KMS-11 (cell line): ENCODE measurements around the gene HAUS3.

Experiments
- H2AFZ ChIP-seq: fragments of 200-600 bp; sonication (generic); 2 replicates; pipeline ENCODE4 v1.6.1; 2016; ENCODE audit warnings: antibody characterized with exemption, mixed run types, low read depth
- H3K27ac ChIP-seq: fragments of 200-600 bp; sonication (generic); 2 replicates; pipeline ENCODE4 v1.6.1; 2016; ENCODE audit warnings: mild to moderate bottlenecking, mixed run types
- H3K27me3 ChIP-seq: fragments of 200-600 bp; sonication (generic); 2 replicates; pipeline ENCODE4 v1.6.1; 2017; ENCODE audit warnings: mild to moderate bottlenecking, low read depth, mixed run types, moderate library complexity; ENCODE audit not compliant: insufficient read depth
- H3K36me3 ChIP-seq: fragments of 200-600 bp; sonication (generic); 2 replicates; pipeline ENCODE4 v1.6.1; 2017; ENCODE audit warnings: mild to moderate bottlenecking, mixed run types; ENCODE audit not compliant: insufficient read depth
- H3K4me1 ChIP-seq: fragments of 200-600 bp; sonication (generic); 2 replicates; pipeline ENCODE4 v1.6.1; 2016; ENCODE audit warnings: mild to moderate bottlenecking, low read depth, mixed run types; ENCODE audit not compliant: poor library complexity, severe bottlenecking
- H3K4me2 ChIP-seq: fragments of 200-600 bp; sonication (generic); 2 replicates; pipeline ENCODE4 v1.7.0; 2016; ENCODE audit warnings: mild to moderate bottlenecking, mixed run types
- H3K4me3 ChIP-seq: fragments of 200-600 bp; sonication (generic); IDR thresholded peaks from 2 replicates; pipeline ENCODE4 v1.6.1; 2017; ENCODE audit warnings: low read depth, low read length, mixed read lengths; ENCODE audit not compliant: insufficient read depth
- H3K79me2 ChIP-seq: fragments of 200-600 bp; sonication (generic); 2 replicates; pipeline ENCODE4 v1.6.1; 2016; ENCODE audit warnings: low read depth, mixed run types; ENCODE audit not compliant: insufficient read depth
- H3K9ac ChIP-seq: fragments of 200-600 bp; sonication (generic); 2 replicates; pipeline ENCODE4 v1.6.1; 2016; ENCODE audit warnings: mild to moderate bottlenecking, mixed run types
- H4K20me1 ChIP-seq: fragments of 200-600 bp; sonication (generic); 2 replicates; pipeline ENCODE4 v1.6.1; 2016; ENCODE audit warnings: mild to moderate bottlenecking, mixed run types; ENCODE audit not compliant: insufficient read depth
- CTCF ChIP-seq: fragments of 200-600 bp; sonication (generic); conservative IDR thresholded peaks from 2 replicates; pipeline ENCODE4 v1.6.1; 2017; ENCODE audit warnings: low read depth, mild to moderate bottlenecking, antibody characterized with exemption, low read length, moderate library complexity, mixed read lengths

HAUS3 gene

GRCh38 chr4:2271279-2272025 is 29.5 kb upstream of the HAUS3 start:
- H3K4me1 ChIP-seq: no peaks in the 10 kb centered on the region

GRCh38 chr4:2270341-2271165 is 28.6 kb upstream of the HAUS3 start:
- H3K4me1 ChIP-seq: no peaks in the 10 kb centered on the region
- TF ChIP-seq CTCF: no peak
- no peaks in the 10 kb centered on the region for H3K36me3 ChIP-seq
- H3K9ac ChIP-seq: no peak overlapping the region
- H3K27me3 ChIP-seq: no peaks in the 10 kb centered on the region
- H3K27ac ChIP-seq: no peak overlapping the region
- H3K4me3 ChIP-seq: no peak overlapping the region
- H4K20me1 ChIP-seq: no peaks in the 10 kb centered on the region
- H3K4me2 ChIP-seq: no peak overlapping the region
- H3K79me2 ChIP-seq: no peaks in the 10 kb centered on the region
- H2AFZ ChIP-seq: no peak overlapping the region

More at GRCh38 chr4:2271279-2272025, 29.5 kb upstream of the HAUS3 start:
- H3K79me2 ChIP-seq: no peaks in the 10 kb centered on the region
- no peaks in the 10 kb centered on the region for H3K27me3 ChIP-seq
- no peak overlapping the region for H3K4me3 ChIP-seq
- no peak overlapping the region for H3K4me2 ChIP-seq
- no peak overlapping the region for H3K9ac ChIP-seq
- H3K36me3 ChIP-seq: no peaks in the 10 kb centered on the region
- H3K27ac ChIP-seq: no peak overlapping the region
- no peak overlapping the region for H2AFZ ChIP-seq
- no peaks in the 10 kb centered on the region for H4K20me1 ChIP-seq
- TF ChIP-seq CTCF: no peak

GRCh38 chr4:2269618-2270163 is 27.8 kb upstream of the HAUS3 start:
- Histone ChIP-seq H4K20me1 (no peaks in the 10 kb centered on the region), H3K4me2 (no peak overlapping the region), H3K9ac (no peak overlapping the region), H3K36me3 (no peaks in the 10 kb centered on the region), H3K79me2 (no peaks in the 10 kb centered on the region), H2AFZ (no peak overlapping the region), H3K4me1 (no peaks in the 10 kb centered on the region), H3K4me3 (no peak overlapping the region), H3K27me3 (no peaks in the 10 kb centered on the region), H3K27ac (no peak overlapping the region)
- no peak for TF ChIP-seq CTCF

GRCh38 chr4:2269206-2269531 is 27.2 kb upstream of the HAUS3 start:
- Histone ChIP-seq H4K20me1 (no peaks in the 10 kb centered on the region), H3K4me2 (no peak overlapping the region), H3K79me2 (no peaks in the 10 kb centered on the region), H2AFZ (no peak overlapping the region), H3K27me3 (no peaks in the 10 kb centered on the region), H3K4me3 (no peak overlapping the region), H3K36me3 (no peaks in the 10 kb centered on the region), H3K27ac (no peak overlapping the region), H3K9ac (no peak overlapping the region), H3K4me1 (no peaks in the 10 kb centered on the region)
- no peak for TF ChIP-seq CTCF
